SJSA1 (cell line): ENCODE results near the gene ZNF710. TPM values are rescaled to one million over a fixed set of nuclear protein-coding genes. Genes with fewer than 3 reads are reported as not detected.

Experiments
- DNase-seq, 2 experiments: peaks; one replicate each; pipeline ENCODE4 v3.0.0-alpha.2; 2015 to 2020; ENCODE audit warnings: low spot score in 2 of 2, low read depth in 1 of 2
- H3K27ac ChIP-seq: fragments of 250-450 bp; sonication (Bioruptor Pico); 2 replicates; pipeline ENCODE4 v1.5.1; 2020; ENCODE audit warnings: mild to moderate bottlenecking, moderate library complexity
- H3K27me3 ChIP-seq: fragments of 250-450 bp; sonication (Bioruptor Pico); replicated peaks from 2 replicates; pipeline ENCODE4 v1.5.1; 2020; ENCODE audit warnings: mild to moderate bottlenecking, moderate library complexity
- H3K36me3 ChIP-seq: fragments of 250-450 bp; sonication (Bioruptor Pico); 2 replicates; pipeline ENCODE4 v1.5.1; 2020; ENCODE audit warnings: mild to moderate bottlenecking
- H3K4me1 ChIP-seq: fragments of 250-450 bp; sonication (Bioruptor Pico); replicated peaks from 2 replicates; pipeline ENCODE4 v1.6.1; 2021; ENCODE audit warnings: mild to moderate bottlenecking
- H3K4me3 ChIP-seq: fragments of 250-450 bp; sonication (Bioruptor Pico); 2 replicates; pipeline ENCODE4 v1.5.1; 2020; ENCODE audit warnings: mild to moderate bottlenecking
- H3K9me3 ChIP-seq: fragments of 250-450 bp; sonication (Bioruptor Pico); replicated peaks from 2 replicates; pipeline ENCODE4 v1.5.1; 2020; ENCODE audit warnings: mild to moderate bottlenecking
- total RNA-seq: library from RNA; depleted of rRNA; stranded (reverse); fragments of >200 nt; shearing (Covaris generic); gene quantifications from 2 replicates; pipeline ENCODE4 v1.2.3, GENCODE V29; 2014

Gene ZNF710
- total RNA-seq, 1 experiment from 2014 or later: 7.3 TPM

GRCh38 chr15:90000186-90001001, 730 bp upstream of the ZNF710 start:
- peak overlapping the region; percentile 92 for H3K4me3 ChIP-seq
- no peaks in the 10 kb centered on the region for H3K27me3 ChIP-seq
- H3K36me3 ChIP-seq: 0 out of 2 replicates have a peak, but pooled peaks cover 3% of the 10 kb centered on the region
- H3K9me3 ChIP-seq: no peaks in the 10 kb centered on the region
- H3K27ac ChIP-seq: peak overlapping the region; percentile 64; the same call in 1 of the 2 replicates
- peaks cover 34% of the 10 kb centered on the region for H3K4me1 ChIP-seq
- peak in 1 of 2 experiments; percentile 9 for DNase-seq

DNA sequence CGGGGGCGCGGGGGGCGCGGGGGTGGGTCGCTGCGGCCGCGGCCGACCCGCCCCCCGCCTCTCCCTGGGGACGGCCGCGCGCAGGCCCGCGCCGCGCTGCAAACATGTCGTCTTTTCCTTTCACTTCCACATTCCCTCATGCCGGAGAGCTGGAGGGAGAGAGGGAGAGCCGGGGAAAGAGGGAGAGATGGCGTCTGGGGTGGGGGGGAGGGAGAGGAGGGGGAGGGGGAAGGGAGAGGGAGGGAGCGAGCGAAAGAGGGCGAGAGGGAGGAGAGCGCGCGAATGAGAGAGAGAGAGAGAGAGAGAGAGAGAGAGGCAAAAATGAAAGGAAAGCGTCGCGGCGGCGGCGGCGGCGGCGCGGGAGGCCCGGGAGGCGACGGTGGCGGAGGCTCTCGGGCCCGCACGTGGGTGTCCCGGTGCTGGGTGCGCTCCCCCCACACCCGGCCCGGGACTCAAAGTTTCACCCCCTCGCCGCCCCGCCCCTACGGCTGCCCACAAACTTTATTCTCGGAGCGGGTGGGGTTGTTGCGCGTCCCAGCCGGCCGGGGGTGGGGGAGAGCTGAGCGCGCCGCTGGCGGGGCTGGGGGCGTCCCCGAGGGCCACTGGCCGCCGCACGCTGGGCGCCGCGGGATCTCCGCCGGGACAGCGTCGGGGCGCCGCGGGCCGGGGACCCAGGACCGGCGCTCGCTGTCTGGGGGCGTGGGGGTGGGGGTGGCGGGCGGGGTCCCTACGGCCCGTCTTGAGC, 731 bp downstream of the ZNF710 start:
- peaks cover 34% of the 10 kb centered on the region for H3K4me1 ChIP-seq
- H3K4me3 ChIP-seq: peak overlapping the region; percentile 92
- H3K27ac ChIP-seq: peak overlapping the region; percentile 73
- no peaks in the 10 kb centered on the region for H3K9me3 ChIP-seq
- DNase-seq: peak; percentile 52 to 60
- no peaks in the 10 kb centered on the region for H3K27me3 ChIP-seq
- 0 out of 2 replicates have a peak, but pooled peaks cover 3% of the 10 kb centered on the region for H3K36me3 ChIP-seq

GRCh38 chr15:90002428-90002844, 1.3 kb downstream of the ZNF710 start:
- peak in 1 of 2 experiments; percentile 27 for DNase-seq
- Histone ChIP-seq H3K4me3 (peak overlapping the region; percentile 92), H3K27ac (no peak overlapping the region), H3K36me3 (0 out of 2 replicates have a peak, but pooled peaks cover 3% of the 10 kb centered on the region), H3K27me3 (no peaks in the 10 kb centered on the region), H3K4me1 (peaks cover 34% of the 10 kb centered on the region), H3K9me3 (no peaks in the 10 kb centered on the region)

GRCh38 chr15:90003736-90004135, 2.6 kb downstream of the ZNF710 start:
- Histone ChIP-seq H3K4me3 (no peak overlapping the region), H3K27ac (no peak overlapping the region), H3K27me3 (no peaks in the 10 kb centered on the region), H3K4me1 (peaks cover 25% of the 10 kb centered on the region), H3K9me3 (no peaks in the 10 kb centered on the region), H3K36me3 (0 out of 2 replicates have a peak, but pooled peaks cover 3% of the 10 kb centered on the region)
- DNase-seq: no peak

DNA sequence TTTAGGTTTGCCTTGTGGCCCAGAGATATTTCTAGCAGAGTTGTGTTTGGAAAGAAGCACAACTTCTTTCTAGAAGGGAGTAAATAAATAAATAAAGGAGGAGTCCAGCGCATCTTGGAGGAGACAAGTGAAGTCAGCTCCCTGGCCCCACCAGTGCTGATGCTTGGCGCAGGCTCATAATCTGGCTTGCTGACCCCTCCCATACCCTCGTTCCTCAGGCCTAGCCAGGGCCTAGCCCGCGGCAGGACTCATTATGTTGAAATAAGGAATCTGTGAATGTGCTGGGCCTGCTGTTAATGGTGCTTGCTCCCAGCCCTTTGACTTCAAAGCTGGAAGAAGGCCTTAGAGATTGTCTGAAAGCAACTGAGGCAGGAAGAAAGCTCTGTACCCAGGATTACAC, 3.1 kb downstream of the ZNF710 start:
- H3K27ac ChIP-seq: no peak overlapping the region
- no peaks in the 10 kb centered on the region for H3K27me3 ChIP-seq
- no peak for DNase-seq
- H3K36me3 ChIP-seq: 0 out of 2 replicates have a peak, but pooled peaks cover 3% of the 10 kb centered on the region
- H3K4me3 ChIP-seq: no peak overlapping the region
- peaks cover 22% of the 10 kb centered on the region for H3K4me1 ChIP-seq
- no peaks in the 10 kb centered on the region for H3K9me3 ChIP-seq

GRCh38 chr15:90004671-90005070, 3.5 kb downstream of the ZNF710 start:
- Histone ChIP-seq H3K4me1 (peaks cover 22% of the 10 kb centered on the region), H3K36me3 (0 out of 2 replicates have a peak, but pooled peaks cover 3% of the 10 kb centered on the region), H3K27me3 (no peaks in the 10 kb centered on the region), H3K9me3 (no peaks in the 10 kb centered on the region), H3K27ac (no peak overlapping the region), H3K4me3 (no peak overlapping the region)
- DNase-seq: peak in 1 of 2 experiments; percentile 16

DNA sequence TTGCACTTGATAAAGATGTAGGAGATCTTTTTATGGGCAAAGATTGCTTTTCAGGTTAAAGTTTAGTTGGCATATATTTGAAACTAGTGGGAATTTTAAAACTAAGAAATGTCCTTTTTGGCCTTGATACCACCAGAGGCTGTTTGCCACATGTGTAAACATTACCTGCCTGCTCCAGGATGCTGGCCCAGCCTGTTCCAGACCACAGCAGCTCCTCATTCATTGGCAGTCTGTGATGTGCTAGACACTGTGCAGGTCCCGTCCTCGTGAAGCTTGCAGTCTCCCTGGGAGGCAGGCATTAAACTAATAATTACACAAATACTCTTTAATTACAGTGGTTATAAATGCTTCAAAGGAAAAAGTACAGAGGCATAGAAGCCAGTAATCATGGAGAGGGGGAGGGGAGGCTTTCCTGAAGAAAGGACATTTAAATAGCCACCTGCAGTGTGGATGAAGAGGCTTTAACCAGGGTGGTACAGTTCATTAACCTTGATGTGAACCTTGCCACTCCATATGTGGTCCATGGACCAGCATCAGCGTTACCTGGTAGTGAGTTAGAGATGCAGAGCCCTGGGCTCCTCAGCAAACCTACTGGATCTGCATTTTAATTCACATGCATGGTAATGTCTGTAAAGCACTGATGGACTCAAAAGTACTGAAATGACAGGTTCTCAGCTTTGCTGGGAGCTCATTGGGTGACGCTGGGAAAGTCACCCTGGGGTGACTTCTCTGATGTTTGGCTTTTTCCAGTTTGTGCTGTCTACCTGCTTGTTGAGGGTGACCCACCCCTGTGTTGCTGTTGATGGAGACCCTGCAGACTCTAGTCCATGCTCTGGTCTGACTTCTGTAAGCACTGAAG, 5.3 kb downstream of the ZNF710 start:
- Histone ChIP-seq H3K9me3 (0 out of 2 replicates have a peak, but pooled peaks cover 4% of the 10 kb centered on the region), H3K36me3 (0 out of 2 replicates have a peak, but pooled peaks cover 3% of the 10 kb centered on the region), H3K27ac (no peak overlapping the region), H3K4me1 (peaks cover 15% of the 10 kb centered on the region; the same call in 1 of the 2 replicates), H3K4me3 (no peak overlapping the region), H3K27me3 (no peaks in the 10 kb centered on the region)
- DNase-seq: no peak

- H3K36me3 ChIP-seq: 0 out of 2 replicates have a peak, but pooled peaks cover 3% of the 10 kb centered on the region
- H3K4me1 ChIP-seq: peaks cover 15% of the 10 kb centered on the region; the same call in 1 of the 2 replicates
- H3K4me3 ChIP-seq: no peak overlapping the region
- H3K27me3 ChIP-seq: no peaks in the 10 kb centered on the region
- no peak overlapping the region for H3K27ac ChIP-seq
- DNase-seq: no peak
- peaks cover 7% of the 10 kb centered on the region for H3K9me3 ChIP-seq
These were observed 5.9 kb downstream of the ZNF710 start for GRCh38 chr15:90007076-90007460.

- DNase-seq: no peak
- Histone ChIP-seq H3K27me3 (no peaks in the 10 kb centered on the region), H3K36me3 (no peaks in the 10 kb centered on the region), H3K4me1 (peaks cover 10% of the 10 kb centered on the region; the same call in 1 of the 2 replicates), H3K4me3 (no peak overlapping the region), H3K9me3 (peaks cover 7% of the 10 kb centered on the region), H3K27ac (no peak overlapping the region)
These were observed 7.5 kb downstream of the ZNF710 start for GRCh38 chr15:90008607-90009006.

DNA sequence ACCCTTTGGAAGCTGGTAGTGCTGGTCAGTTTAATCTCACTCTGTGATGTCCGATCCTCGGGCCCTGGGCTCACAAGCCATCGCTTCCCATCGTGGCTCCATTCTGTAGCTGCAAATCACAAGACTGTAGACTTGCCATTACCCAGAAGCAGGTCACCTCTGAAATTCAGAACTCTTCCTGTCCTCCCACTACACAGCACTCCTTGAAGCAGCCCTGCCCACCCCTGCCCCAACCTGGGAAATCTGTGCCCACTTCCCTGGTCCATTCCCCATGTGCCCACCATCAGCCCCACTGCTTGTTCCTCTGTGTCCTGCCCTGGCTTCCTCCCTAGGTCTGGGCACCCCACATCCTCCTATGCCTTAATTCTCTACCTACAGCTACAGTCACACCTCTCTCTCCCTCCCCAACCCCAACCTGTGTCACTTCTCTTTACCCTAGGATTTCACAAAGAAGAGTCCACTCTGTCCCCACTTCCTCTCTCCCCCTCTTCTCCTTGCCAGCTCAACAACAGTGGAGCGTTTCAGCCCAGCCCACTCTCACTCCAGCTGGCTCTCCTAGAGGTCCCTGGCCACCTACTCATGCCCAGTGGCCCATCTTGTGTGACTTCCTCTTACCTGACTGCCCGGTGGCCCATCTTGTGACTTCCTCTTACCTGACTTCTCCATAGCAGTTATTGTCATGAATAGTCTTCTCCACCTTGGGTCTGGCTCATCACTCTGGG, 8.3 kb downstream of the ZNF710 start:
- no peaks in the 10 kb centered on the region for H3K27me3 ChIP-seq
- H3K9me3 ChIP-seq: peaks cover 7% of the 10 kb centered on the region
- no peak overlapping the region for H3K27ac ChIP-seq
- no peak for DNase-seq
- peaks cover 5% of the 10 kb centered on the region; the same call in 1 of the 2 replicates for H3K4me1 ChIP-seq
- H3K36me3 ChIP-seq: no peaks in the 10 kb centered on the region
- no peak overlapping the region for H3K4me3 ChIP-seq

DNA sequence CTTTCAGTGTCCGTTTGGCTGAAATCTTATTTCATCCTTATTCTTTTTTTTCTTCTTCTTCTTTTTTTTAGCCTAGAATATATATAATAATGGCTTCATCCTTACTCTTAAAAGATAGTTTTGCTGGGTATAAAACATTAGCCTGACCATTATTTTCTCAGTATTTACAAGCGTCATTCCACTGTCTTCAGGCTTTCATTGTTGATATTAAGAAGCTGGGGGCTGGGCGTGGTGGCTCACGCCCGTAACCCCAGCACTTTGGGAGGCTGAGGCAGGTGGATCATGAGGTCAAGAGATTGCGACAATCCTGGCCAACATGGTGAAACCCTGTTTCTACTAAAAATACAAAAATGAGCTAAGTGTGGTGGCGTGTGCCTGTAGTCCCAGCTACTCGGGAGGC, 10.6 kb downstream of the ZNF710 start:
- Histone ChIP-seq H3K4me1 (no peaks in the 10 kb centered on the region), H3K9me3 (peaks cover 7% of the 10 kb centered on the region), H3K4me3 (no peak overlapping the region), H3K36me3 (no peaks in the 10 kb centered on the region), H3K27me3 (no peaks in the 10 kb centered on the region), H3K27ac (no peak overlapping the region)
- no peak for DNase-seq

DNA sequence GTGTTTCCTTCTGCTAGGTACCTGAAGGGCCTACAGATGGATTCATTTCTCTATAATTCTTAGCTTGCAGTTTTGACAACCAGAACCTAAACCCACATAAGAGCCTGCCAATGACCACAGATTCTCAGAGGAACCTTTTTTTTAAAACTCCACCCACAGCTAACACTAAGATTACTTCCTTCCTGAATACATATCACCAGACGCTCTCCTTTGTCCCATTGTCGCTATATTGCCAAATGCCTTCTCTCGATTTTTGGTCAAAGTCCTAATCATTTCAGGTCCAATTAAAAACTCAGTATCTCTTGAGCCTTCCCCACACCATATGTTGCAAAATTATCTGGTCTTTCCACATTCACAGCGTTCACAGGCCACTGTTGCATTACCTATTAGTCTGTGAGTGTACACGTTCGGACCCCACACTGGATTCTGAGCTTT, 12.4 kb downstream of the ZNF710 start:
- Histone ChIP-seq H3K4me3 (no peak overlapping the region), H3K27me3 (no peaks in the 10 kb centered on the region), H3K9me3 (peaks cover 7% of the 10 kb centered on the region), H3K36me3 (no peaks in the 10 kb centered on the region), H3K4me1 (no peaks in the 10 kb centered on the region), H3K27ac (no peak overlapping the region)
- DNase-seq: no peak
